Panc1 (cell line): ENCODE data around the gene NFS1. TPM values are rescaled to one million over a fixed set of nuclear protein-coding genes. Genes with fewer than 3 reads are reported as not detected.

Source experiments
- ATAC-seq: fragments of 200-7000 bp; cut with Tn5 transposase; 2 replicates; pipeline ENCODE4 v1.9.1; 2020; ENCODE audit warnings: mild to moderate bottlenecking, moderate library complexity
- BruUV-seq: library from RNA; stranded (reverse); fragments of 400-500 nt; replicated peaks from 2 replicates; lab custom pipeline; 2021; lab: Mats Ljungman, UMichigan
- CTCF ChIA-PET: fragments of 300-600 bp; sonication (Branson Sonifier 250); formaldehyde crosslinking; loops from one replicate; lab custom pipeline; 2022; ENCODE audit warnings: antibody characterized with exemption; lab: Charles Lee
- POLR2A ChIA-PET: fragments of 300-600 bp; sonication (Branson Sonifier 250); formaldehyde crosslinking; loops from one replicate; lab custom pipeline; 2022; ENCODE audit warnings: antibody characterized with exemption; lab: Charles Lee
- DNase-seq: peaks from one replicate; pipeline ENCODE4 v3.0.0-alpha.2; 2010; ENCODE audit warnings: low read depth, low spot score
- H3K27ac ChIP-seq: 2 replicates; pipeline ENCODE4 v1.5.1; 2011; ENCODE audit warnings: mild to moderate bottlenecking, low read length, inconsistent platforms
- H3K27me3 ChIP-seq: fragments of 200-500 bp; sonication (Bioruptor generic); 2 replicates; pipeline ENCODE4 v1.6.0; 2014; ENCODE audit warnings: low read length, inconsistent platforms; ENCODE audit not compliant: control insufficient read depth, insufficient read depth
- H3K36me3 ChIP-seq: fragments of 200-500 bp; sonication (Bioruptor generic); 2 replicates; pipeline ENCODE4 v1.5.1; 2014; ENCODE audit warnings: inconsistent platforms, mild to moderate bottlenecking, low read length, moderate library complexity; ENCODE audit not compliant: control insufficient read depth, insufficient read depth
- H3K4me1 ChIP-seq: 2 replicates; pipeline ENCODE4 v1.5.1; 2011; ENCODE audit warnings: inconsistent platforms, mild to moderate bottlenecking, low read length, moderate library complexity; ENCODE audit not compliant: control insufficient read depth, insufficient read depth
- H3K4me3 ChIP-seq, 2 experiments: 2 replicates each; pipeline ENCODE4 v1.5.1; 2011 to 2012; ENCODE audit warnings: low read depth in 2 of 2, low read length in 2 of 2, mild to moderate bottlenecking in 2 of 2, inconsistent platforms in 1 of 2, moderate library complexity in 1 of 2
- H3K9me3 ChIP-seq: fragments of 200-500 bp; sonication (Bioruptor generic); 2 replicates; pipeline ENCODE4 v1.5.1; 2014; ENCODE audit warnings: low read depth, mild to moderate bottlenecking, inconsistent platforms, low read length, moderate library complexity; ENCODE audit not compliant: control insufficient read depth, insufficient read depth
- POLR2AphosphoS5 ChIP-seq: IDR thresholded peaks from 2 replicates; pipeline ENCODE4 v1.6.1; 2012; ENCODE audit warnings: mild to moderate bottlenecking, low read depth, low read length, moderate library complexity
- REST ChIP-seq, 2 experiments: IDR thresholded peaks; 2 replicates each; pipeline ENCODE4 v1.6.1; 2011 to 2012; ENCODE audit warnings: low read depth in 2 of 2, control low read depth in 1 of 2, low read length in 1 of 2, mild to moderate bottlenecking in 1 of 2, moderate library complexity in 1 of 2; ENCODE audit not compliant: insufficient read depth in 1 of 2
- SIN3A ChIP-seq: IDR thresholded peaks from 2 replicates; pipeline ENCODE4 v1.6.1; 2012; ENCODE audit warnings: low read depth, mild to moderate bottlenecking, low read length, moderate library complexity, borderline replicate concordance; ENCODE audit not compliant: insufficient read depth
- TCF7L2 ChIP-seq: IDR thresholded peaks from 2 replicates; pipeline ENCODE4 v1.6.1; 2011; ENCODE audit warnings: mild to moderate bottlenecking, low read depth, low read length, inconsistent platforms
- in situ Hi-C: cut with HindIII; loops from 2 replicates; pipeline ENCODE4 v1.10.0; 2016; ENCODE audit warnings: low sequenced_read_pairs, low pct_unique_long_range_greater_than_20kb
- intact Hi-C: fragments of 100-400 bp; cut with micrococcal nuclease; formaldehyde crosslinking; loops from one replicate; pipeline ENCODE4 v1.10.0; 2022; ENCODE audit not compliant: unreplicated experiment
- total RNA-seq: library from RNA; stranded (reverse); gene quantifications from one replicate; pipeline ENCODE4 v1.2.1, GENCODE V29; 2021; ENCODE audit not compliant: unreplicated experiment
- TF ChIP-seq, protein P1 (sequence below): fragments of 450-650 bp; IDR thresholded peaks from 2 replicates; pipeline ENCODE4 v1.5.1; 2017; ENCODE audit warnings: mild to moderate bottlenecking

NFS1 gene
- total RNA-seq, 1 experiment from 2014 or later, result 44.9 TPM

- no peaks in the 10 kb centered on the region for H3K4me1 ChIP-seq
- DNase-seq, result no peak
- H3K36me3 ChIP-seq, result 0 out of 2 replicates have a peak, but pooled peaks cover 2% of the 10 kb centered on the region
- POLR2A ChIA-PET, result interaction anchor here (0.6 kb wide), 1 partner anchor 20 kb away, joined by 8 read pairs; no protein-coding TSS in a partner anchor
- no peak overlapping the region for H3K27ac ChIP-seq
- H3K9me3 ChIP-seq, result no peaks in the 10 kb centered on the region
- ATAC-seq, result no peak
- TF ChIP-seq REST (IDR thresholded peaks at IDR 0.05; ENCODE audit: insufficient read depth in 1 of 2, low read depth in 2 of 2, low read length in 1 of 2) (no peak), POLR2AphosphoS5 (no peak), SIN3A (no peak), TCF7L2 (no peak)
- TF ChIP-seq, protein P1, sequence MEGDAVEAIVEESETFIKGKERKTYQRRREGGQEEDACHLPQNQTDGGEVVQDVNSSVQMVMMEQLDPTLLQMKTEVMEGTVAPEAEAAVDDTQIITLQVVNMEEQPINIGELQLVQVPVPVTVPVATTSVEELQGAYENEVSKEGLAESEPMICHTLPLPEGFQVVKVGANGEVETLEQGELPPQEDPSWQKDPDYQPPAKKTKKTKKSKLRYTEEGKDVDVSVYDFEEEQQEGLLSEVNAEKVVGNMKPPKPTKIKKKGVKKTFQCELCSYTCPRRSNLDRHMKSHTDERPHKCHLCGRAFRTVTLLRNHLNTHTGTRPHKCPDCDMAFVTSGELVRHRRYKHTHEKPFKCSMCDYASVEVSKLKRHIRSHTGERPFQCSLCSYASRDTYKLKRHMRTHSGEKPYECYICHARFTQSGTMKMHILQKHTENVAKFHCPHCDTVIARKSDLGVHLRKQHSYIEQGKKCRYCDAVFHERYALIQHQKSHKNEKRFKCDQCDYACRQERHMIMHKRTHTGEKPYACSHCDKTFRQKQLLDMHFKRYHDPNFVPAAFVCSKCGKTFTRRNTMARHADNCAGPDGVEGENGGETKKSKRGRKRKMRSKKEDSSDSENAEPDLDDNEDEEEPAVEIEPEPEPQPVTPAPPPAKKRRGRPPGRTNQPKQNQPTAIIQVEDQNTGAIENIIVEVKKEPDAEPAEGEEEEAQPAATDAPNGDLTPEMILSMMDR, result no peak
- H3K4me3 ChIP-seq, result no peak overlapping the region
- intact Hi-C loops (no loop called here), in situ Hi-C loops (no loop called here)
- CTCF ChIA-PET, result no interaction called here
- no peaks in the 10 kb centered on the region for H3K27me3 ChIP-seq
- no TSS peak for BruUV-seq
Observed at GRCh38 chr20:35673884-35674283, 25.3 kb downstream of the NFS1 start.

DNA sequence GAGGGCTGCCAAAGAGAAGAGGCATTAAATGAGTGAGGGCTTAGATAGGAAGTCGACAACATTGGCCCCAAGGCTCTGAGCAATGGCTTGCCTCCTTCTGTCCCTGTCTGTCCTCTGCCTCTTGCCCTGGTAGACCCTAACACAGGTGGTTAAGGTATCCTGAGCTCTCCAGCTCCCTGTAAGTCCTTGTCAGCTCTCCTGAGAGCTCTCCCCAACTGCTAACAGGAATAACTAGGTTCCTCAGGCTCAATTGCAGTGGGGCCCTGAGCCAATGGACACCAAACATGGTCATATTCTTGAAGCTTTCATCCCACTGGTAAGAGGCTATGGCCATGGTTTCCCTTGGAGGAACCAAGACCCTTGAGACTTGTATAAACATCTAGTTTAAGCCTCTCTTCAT, 29.5 kb downstream of the NFS1 start:
- in situ Hi-C loops, result no loop called here
- H3K36me3 ChIP-seq, result peaks cover 5% of the 10 kb centered on the region; the same call in 1 of the 2 replicates
- no peaks in the 10 kb centered on the region for H3K4me1 ChIP-seq
- CTCF ChIA-PET, result interaction anchor here (0.6 kb wide), 1 partner anchor 10 kb away, joined by 3 read pairs; no protein-coding TSS in a partner anchor
- no TSS peak for BruUV-seq
- DNase-seq, result no peak
- intact Hi-C loops, result no loop called here
- H3K27me3 ChIP-seq, result no peaks in the 10 kb centered on the region
- no peak for TF ChIP-seq REST (IDR thresholded peaks at IDR 0.05; ENCODE audit: insufficient read depth in 1 of 2, low read depth in 2 of 2, low read length in 1 of 2)
- no peak for TF ChIP-seq SIN3A
- TF ChIP-seq, protein P1, result no peak
- no peak for TF ChIP-seq TCF7L2
- TF ChIP-seq POLR2AphosphoS5, result no peak
- H3K27ac ChIP-seq, result no peak overlapping the region
- no peak for ATAC-seq
- H3K4me3 ChIP-seq, result no peak overlapping the region
- no peaks in the 10 kb centered on the region for H3K9me3 ChIP-seq
- POLR2A ChIA-PET, result no interaction called here
